ENCODE data around the gene PTPRA.
"Not testable (repeated sequence)": the region's sequence is repeated elsewhere in the genome, so short reads cannot be mapped to it uniquely, and the experiment has no call there.

PTPRA gene, protein sequence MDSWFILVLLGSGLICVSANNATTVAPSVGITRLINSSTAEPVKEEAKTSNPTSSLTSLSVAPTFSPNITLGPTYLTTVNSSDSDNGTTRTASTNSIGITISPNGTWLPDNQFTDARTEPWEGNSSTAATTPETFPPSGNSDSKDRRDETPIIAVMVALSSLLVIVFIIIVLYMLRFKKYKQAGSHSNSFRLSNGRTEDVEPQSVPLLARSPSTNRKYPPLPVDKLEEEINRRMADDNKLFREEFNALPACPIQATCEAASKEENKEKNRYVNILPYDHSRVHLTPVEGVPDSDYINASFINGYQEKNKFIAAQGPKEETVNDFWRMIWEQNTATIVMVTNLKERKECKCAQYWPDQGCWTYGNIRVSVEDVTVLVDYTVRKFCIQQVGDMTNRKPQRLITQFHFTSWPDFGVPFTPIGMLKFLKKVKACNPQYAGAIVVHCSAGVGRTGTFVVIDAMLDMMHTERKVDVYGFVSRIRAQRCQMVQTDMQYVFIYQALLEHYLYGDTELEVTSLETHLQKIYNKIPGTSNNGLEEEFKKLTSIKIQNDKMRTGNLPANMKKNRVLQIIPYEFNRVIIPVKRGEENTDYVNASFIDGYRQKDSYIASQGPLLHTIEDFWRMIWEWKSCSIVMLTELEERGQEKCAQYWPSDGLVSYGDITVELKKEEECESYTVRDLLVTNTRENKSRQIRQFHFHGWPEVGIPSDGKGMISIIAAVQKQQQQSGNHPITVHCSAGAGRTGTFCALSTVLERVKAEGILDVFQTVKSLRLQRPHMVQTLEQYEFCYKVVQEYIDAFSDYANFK
- 80.3 to 171 (median 122) reads per million in 9 experiments for total RNA-seq

DNA sequence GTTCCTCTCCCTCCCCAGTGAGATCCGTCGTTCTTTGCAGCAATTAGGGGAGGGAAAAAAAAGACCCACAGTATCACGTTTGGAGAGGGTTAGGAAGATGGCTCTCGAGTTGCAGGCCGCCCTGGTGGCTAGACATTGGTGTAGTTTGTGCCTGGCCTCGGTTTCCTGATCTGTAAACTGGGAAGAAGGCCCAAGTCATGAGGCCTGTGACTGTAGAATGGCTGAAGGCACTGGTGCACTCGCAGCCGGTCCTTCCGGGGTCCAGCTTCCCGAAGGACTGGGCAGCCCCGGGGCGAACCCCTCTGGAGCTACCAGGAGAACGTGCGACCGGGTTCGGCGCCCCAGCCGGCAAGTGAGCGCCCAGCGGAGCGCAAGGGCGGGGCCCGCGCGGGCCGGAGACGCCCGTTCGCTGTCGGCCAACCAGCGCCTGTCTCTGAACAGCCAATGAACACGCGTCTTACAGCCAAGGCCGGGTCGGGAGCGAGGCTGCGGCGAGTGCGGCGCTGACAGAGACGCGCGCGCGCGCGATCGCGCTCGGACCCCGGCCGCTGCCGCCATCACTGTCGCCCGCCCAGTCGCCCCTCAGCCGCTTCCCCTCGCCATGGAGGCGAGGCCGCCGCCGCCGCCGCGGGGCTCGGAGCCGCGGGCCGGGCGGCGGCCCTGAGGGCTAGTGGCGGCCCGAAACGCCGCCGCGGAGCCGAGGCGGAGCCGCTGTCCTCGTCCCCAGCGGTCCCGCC lies at the start of gene PTPRA:
TSS of gene PTPRA (plus strand) at position 472 of the 737 bp plus-strand sequence. CDS start 90,797 bp downstream, outside the sequence.
- Mint-ChIP-seq H3K27ac (peak within 1 kb of the TSS; percentile 80 to 93), H3K4me3 (peak within 1 kb of the TSS; percentile 94 to 97), H3K36me3 (ENCODE audit: insufficient read depth) (peaks cover 16% of the 10 kb centered on the region), H3K27me3 (no peaks in the 10 kb centered on the region), H3K9me3 (no peaks in the 10 kb centered on the region), H3K4me1 (ENCODE audit: low read depth in 2 of 2) (peaks cover 36 to 47% of the 10 kb centered on the region in 2 donors)
- ATAC-seq (replicated peaks) (peak; percentile 90), DNase-seq (peak; percentile 90 to 95 (median 91))

DNA sequence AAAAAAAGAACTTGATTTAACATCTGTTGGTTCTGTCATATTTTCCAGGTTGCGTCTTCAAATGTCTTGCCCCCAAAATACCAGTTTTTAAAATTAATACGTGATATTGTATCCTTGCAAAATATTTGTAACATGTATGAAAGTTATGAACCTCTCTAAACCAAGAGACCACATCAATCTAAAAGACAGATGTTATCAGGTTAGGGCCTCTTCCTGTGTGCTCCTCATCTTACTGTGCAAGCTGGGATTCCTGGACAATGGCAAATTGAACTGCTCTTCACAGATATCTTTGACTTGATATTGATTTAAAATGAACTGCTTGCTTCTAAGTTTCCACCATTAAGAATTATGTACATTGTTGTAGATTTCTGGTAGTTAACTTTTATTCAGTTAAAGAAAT lies 47.5 kb upstream of the PTPRA start:
- no peak for DNase-seq
- ATAC-seq (replicated peaks) = peak; percentile 31
- H3K36me3 Mint-ChIP-seq (ENCODE audit: insufficient read depth) = peaks cover 9% of the 10 kb centered on the region
- peak overlapping the region; percentile 47 to 72 for H3K4me3 Mint-ChIP-seq
- H3K27me3 Mint-ChIP-seq = peaks cover 17 to 18% of the 10 kb centered on the region in 2 donors
- H3K9me3 Mint-ChIP-seq = no peaks in the 10 kb centered on the region
- H3K27ac Mint-ChIP-seq = no peak overlapping the region
- H3K4me1 Mint-ChIP-seq (ENCODE audit: low read depth in 2 of 2) = peaks cover 14 to 23% of the 10 kb centered on the region in 2 donors

DNA sequence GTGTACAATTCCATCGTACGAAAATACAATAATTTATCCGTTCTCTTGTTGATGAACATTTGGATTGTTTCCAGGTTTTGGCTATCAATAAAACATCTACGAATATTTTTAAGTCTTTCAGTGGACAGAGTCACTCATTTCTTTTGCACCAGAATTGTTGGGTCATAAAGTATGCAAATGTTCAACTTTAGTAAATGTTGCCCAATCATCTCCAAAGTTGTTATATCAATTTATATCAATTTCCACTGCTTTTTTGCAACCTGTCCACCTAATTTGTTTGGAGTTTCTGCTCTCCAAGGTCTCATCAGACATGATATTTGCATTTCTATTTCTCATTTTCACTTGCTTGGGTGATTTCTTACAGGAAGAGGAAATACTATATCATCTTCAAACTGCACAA lies 46.6 kb upstream of the PTPRA start:
- Mint-ChIP-seq H3K27me3 (peaks cover 15 to 17% of the 10 kb centered on the region in 2 donors), H3K27ac (peak overlapping the region in 1 of 2 donors; percentile 52), H3K4me3 (peak overlapping the region in 1 of 2 donors; percentile 47), H3K36me3 (ENCODE audit: insufficient read depth) (peaks cover 9% of the 10 kb centered on the region), H3K9me3 (no peaks in the 10 kb centered on the region), H3K4me1 (ENCODE audit: low read depth in 2 of 2) (peaks cover 11 to 20% of the 10 kb centered on the region in 2 donors)
- no peak for DNase-seq
- ATAC-seq (replicated peaks) = no peak

DNA sequence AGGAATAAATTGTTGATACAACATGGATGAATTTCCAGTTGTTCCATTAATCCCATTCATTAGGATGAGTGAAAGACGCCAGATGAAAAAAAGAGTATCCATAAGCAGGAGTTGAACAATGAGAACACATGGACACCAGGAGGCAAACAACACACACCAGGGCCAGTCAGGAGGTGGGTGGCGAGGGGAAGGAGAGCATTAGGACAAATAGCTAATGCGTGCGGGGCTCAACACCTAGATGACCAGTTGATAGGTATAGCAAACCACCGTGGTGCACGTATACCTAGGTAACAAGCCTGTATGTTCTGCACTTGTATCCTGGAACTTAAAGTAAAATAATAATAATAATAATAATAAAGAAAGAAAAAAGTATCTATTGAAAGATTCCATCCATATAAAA lies 43.9 kb upstream of the PTPRA start:
- H3K4me3 Mint-ChIP-seq = no peak overlapping the region
- peaks cover 6 to 19% of the 10 kb centered on the region in 2 donors for H3K4me1 Mint-ChIP-seq (ENCODE audit: low read depth in 2 of 2)
- H3K27me3 Mint-ChIP-seq = peaks cover 13 to 17% of the 10 kb centered on the region in 2 donors
- ATAC-seq (replicated peaks) (no peak), DNase-seq (no peak)
- no peak overlapping the region for H3K27ac Mint-ChIP-seq
- H3K9me3 Mint-ChIP-seq = no peaks in the 10 kb centered on the region
- H3K36me3 Mint-ChIP-seq (ENCODE audit: insufficient read depth) = peaks cover 9% of the 10 kb centered on the region

DNA sequence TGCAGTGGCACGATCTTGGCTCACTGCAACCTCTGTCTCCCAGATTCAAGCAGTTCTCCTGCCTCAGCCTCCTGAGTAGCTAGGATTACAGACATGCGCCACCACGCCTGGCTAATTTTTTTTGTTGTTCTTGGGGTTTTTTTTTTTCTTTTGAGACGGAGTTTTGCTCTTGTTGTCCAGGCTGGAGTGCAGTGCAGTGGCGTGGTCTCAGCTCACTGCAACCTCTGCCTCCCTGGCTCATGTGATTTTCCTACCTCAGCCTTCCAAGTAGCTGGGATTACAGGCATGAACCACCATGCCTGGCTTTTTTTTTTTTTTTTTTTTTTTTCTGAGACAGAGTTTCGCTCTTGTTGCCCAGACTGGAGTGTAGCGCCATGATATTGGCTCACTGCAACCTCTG lies 42.1 kb upstream of the PTPRA start:
- not testable (repeated sequence) for H3K9me3 Mint-ChIP-seq; DNase-seq; H3K27ac Mint-ChIP-seq; ATAC-seq (replicated peaks); H3K4me3 Mint-ChIP-seq; H3K36me3 Mint-ChIP-seq (ENCODE audit: insufficient read depth)
- peaks cover 0 to 12% of the 10 kb centered on the region in 2 donors for H3K4me1 Mint-ChIP-seq (ENCODE audit: low read depth in 2 of 2)
- peaks cover 13 to 17% of the 10 kb centered on the region in 2 donors for H3K27me3 Mint-ChIP-seq

DNA sequence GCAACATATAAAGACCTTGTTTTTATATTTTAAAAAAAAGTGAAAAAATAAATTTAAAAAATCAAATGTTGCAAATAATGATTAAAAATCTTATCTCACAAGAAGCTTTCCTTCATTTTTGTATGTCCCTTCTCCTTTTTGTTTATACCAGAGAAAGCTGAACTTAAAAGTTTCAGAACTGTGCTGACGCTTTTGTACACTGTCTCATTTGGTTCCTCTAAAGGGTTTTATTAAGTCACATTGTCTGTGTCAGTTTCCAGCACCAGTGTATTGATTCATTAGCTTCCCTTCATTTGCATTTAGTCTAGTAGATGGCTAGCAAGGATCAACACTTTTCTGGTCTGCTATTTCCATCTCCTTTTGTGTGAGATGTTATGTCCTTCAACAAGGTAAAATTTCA lies 39.5 kb upstream of the PTPRA start:
- Mint-ChIP-seq H3K27me3 (peaks cover 0 to 7% of the 10 kb centered on the region in 2 donors), H3K4me1 (ENCODE audit: low read depth in 2 of 2) (peaks cover 2 to 14% of the 10 kb centered on the region in 2 donors), H3K4me3 (no peak overlapping the region), H3K27ac (no peak overlapping the region), H3K36me3 (ENCODE audit: insufficient read depth) (no peaks in the 10 kb centered on the region), H3K9me3 (no peaks in the 10 kb centered on the region)
- no peak for DNase-seq
- no peak for ATAC-seq (replicated peaks)

DNA sequence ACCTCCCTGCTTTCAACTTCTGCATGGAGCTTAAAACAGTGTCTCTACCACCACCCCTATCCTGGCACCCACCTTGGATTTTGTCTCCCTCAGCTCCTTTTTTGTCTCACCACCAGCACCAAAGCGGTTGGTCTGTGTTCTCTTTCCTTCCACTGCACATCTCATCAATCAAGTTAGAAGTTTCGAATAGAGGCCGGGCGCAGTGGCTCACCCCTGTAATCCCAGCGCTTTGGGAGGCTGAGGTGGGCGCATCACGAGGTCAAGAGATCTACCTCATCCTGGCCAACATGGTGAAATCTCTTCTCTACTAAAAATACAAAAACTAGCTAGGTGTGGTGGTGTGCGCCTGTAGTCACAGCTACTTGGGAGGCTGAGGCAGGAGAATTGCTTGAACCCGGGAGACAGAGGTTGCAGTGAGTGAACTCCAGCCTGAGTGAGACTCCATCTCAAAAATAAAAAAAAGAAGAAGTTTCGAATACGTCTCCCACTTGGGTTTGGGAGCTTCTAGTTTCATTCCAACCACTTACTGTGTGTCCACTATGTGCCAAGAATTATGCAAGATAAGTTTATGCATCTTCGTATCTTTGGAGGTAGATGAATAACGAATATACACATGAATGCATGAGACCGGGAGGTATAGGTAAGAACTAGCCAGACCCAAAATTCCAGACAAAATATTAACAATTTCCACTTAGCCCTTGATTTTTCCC lies 38.7 kb upstream of the PTPRA start:
- peaks cover 7 to 20% of the 10 kb centered on the region in 2 donors for H3K4me1 Mint-ChIP-seq (ENCODE audit: low read depth in 2 of 2)
- H3K27me3 Mint-ChIP-seq = peaks cover 0 to 1% of the 10 kb centered on the region in 2 donors
- ATAC-seq (replicated peaks) (no peak), DNase-seq (no peak)
- H3K27ac Mint-ChIP-seq = no peak overlapping the region
- no peak overlapping the region for H3K4me3 Mint-ChIP-seq
- peaks cover 5% of the 10 kb centered on the region for H3K36me3 Mint-ChIP-seq (ENCODE audit: insufficient read depth)
- H3K9me3 Mint-ChIP-seq = no peaks in the 10 kb centered on the region

DNA sequence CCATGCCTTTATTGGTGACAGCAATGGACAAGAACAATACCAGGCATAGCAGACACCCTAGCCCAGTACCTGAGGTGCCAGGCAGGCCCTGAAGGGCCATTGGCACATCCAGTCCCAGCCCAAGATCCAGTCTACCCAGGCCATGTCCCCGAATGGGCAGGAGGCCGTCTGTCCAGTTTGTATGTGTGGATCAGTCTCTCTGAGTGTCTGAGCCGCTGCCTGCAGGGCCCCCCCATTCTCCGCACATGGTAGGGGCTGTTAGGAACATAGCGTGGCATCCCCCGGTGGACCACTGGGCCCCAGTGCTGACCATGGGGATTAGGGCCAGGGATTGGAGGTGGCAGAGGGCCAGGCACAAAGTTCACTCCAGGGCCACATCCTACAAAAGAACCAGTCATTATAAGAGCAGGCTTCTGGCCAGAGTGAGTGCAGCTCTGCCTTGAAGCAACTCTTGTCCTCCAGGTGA lies 37.9 kb upstream of the PTPRA start:
- H3K27me3 Mint-ChIP-seq = no peaks in the 10 kb centered on the region
- no peaks in the 10 kb centered on the region for H3K9me3 Mint-ChIP-seq
- DNase-seq (no peak), ATAC-seq (replicated peaks) (no peak)
- H3K4me1 Mint-ChIP-seq (ENCODE audit: low read depth in 2 of 2) = peaks cover 7 to 22% of the 10 kb centered on the region in 2 donors
- H3K36me3 Mint-ChIP-seq (ENCODE audit: insufficient read depth) = peaks cover 7% of the 10 kb centered on the region
- no peak overlapping the region for H3K27ac Mint-ChIP-seq
- H3K4me3 Mint-ChIP-seq = no peak overlapping the region

DNA sequence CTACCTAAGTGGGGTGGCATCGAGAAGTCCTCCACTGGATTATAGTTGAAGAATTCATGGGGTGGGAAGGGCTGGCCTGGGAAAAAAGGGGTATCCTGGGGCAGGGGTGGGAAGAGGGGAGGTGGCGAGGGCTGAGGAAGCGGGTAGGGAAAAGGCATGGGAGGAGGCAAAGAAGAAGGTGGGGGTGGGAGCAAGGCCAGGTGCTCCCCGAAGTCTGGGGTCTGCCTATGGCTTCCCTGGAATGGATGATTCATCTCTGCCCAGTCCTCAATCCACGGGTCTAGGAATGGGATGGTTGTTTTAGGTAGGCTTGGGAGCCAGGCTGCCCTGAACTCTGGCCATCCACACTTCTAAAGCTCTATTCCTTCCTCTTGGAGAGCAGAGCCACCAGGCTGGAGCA lies 37.2 kb upstream of the PTPRA start:
- no peaks in the 10 kb centered on the region for H3K27me3 Mint-ChIP-seq
- H3K27ac Mint-ChIP-seq = no peak overlapping the region

DNA sequence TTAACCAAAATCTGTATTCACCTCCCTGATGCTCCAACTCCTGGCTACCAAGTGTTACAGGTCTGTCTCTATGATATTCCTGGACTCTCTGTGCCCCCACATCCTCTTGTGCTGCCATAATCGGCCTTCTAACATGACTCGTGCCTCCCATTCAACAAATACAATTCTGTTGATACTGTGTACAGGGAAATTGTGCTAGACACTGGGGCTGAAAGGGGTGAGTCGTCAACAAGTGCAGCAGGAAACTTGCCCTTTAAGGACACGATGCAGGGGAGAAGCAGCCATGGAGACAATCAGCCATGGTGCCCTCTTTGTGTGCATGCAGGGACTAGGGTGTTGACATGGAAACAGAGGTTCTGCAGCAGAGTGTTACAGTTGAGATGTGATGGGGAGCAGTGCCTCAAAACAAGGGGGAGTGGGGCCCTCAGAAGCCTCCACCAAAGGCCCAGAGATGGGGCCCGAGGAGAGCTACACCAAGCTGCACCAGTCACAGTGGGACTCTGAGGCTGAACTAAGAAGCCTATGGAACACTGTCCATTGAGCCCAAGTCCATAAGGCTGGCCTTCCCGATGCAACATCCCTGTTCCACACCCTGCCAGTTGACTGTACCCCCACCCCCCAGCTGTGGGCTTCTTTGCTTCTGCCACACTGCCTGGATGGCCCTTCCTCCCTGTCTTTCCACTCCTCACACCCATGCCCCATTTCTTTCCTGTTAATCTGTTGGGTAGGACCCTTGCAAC lies 35.9 kb upstream of the PTPRA start:
- Mint-ChIP-seq H3K27ac (no peak overlapping the region), H3K9me3 (no peaks in the 10 kb centered on the region), H3K4me1 (ENCODE audit: low read depth in 2 of 2) (peaks cover 10 to 24% of the 10 kb centered on the region in 2 donors), H3K4me3 (no peak overlapping the region), H3K27me3 (no peaks in the 10 kb centered on the region), H3K36me3 (ENCODE audit: insufficient read depth) (peaks cover 7% of the 10 kb centered on the region)
- ATAC-seq (replicated peaks) (no peak), DNase-seq (no peak)

More for the DNA sequence above, 37.2 kb upstream of the PTPRA start:
- DNase-seq (no peak), ATAC-seq (replicated peaks) (no peak)
- Mint-ChIP-seq H3K4me1 (ENCODE audit: low read depth in 2 of 2) (peaks cover 7 to 22% of the 10 kb centered on the region in 2 donors), H3K36me3 (ENCODE audit: insufficient read depth) (peaks cover 7% of the 10 kb centered on the region), H3K4me3 (no peak overlapping the region), H3K9me3 (no peaks in the 10 kb centered on the region)

DNA sequence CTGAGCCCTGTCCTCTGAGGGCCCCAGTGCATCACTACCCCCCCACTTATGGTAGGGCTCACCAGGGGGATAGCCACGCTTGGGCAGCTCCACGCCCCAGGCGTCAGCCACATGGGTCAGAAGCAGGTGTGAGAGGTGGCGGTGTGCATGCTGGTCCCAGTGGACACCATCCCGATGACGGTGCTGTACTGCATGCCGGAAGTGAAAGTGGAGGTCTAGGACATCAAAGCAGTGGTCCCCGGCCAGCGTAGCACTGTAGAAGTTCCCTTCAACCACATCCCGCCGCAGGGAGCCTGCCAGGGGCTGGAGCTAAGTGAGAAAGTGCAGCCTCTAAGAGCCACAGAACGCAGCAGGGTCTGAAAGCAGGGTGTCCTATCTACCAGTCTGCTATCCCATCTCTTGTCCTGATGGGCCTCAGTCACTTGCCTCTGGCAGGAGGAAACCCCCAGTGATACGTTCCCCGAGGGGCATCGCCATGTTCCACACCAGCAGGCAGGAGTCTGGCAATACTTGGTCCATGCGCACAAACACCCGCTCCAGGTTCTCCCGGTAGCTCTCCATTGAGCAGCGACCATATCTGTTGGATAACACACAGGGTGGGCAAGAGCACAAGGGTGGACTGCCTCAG lies 35.0 kb upstream of the PTPRA start:
- Mint-ChIP-seq H3K27ac (no peak overlapping the region), H3K4me3 (peak overlapping the region in 1 of 2 donors; percentile 22), H3K9me3 (no peaks in the 10 kb centered on the region), H3K4me1 (ENCODE audit: low read depth in 2 of 2) (peaks cover 10 to 24% of the 10 kb centered on the region in 2 donors), H3K36me3 (ENCODE audit: insufficient read depth) (peaks cover 7% of the 10 kb centered on the region), H3K27me3 (no peaks in the 10 kb centered on the region)
- DNase-seq (no peak), ATAC-seq (replicated peaks) (no peak)

Measured in effector memory CD8-positive, alpha-beta T cell (primary cell).